PC-9 (cell line): Measurements from ENCODE around the gene COL4A1. TPM values are rescaled to one million over a fixed set of nuclear protein-coding genes. Genes with fewer than 3 reads are reported as not detected.

Source experiments
- BruUV-seq: library from RNA; stranded (reverse); fragments of 400-500 nt; replicated peaks from 2 replicates; lab custom pipeline; 2021; lab: Mats Ljungman, UMichigan
- CTCF ChIA-PET: fragments of 300-600 bp; sonication (Branson Sonifier 250); formaldehyde crosslinking; loops from one replicate; lab custom pipeline; 2022; ENCODE audit warnings: antibody characterized with exemption; lab: Charles Lee
- POLR2A ChIA-PET: fragments of 300-600 bp; sonication (Branson Sonifier 250); formaldehyde crosslinking; loops from one replicate; lab custom pipeline; 2022; ENCODE audit warnings: antibody characterized with exemption; ENCODE audit not compliant: unreplicated experiment; lab: Charles Lee
- DNase-seq, 2 experiments: peaks; one replicate each; pipeline versions ENCODE4 v3.0.0 to v3.0.0-alpha.2; 2015 to 2022; ENCODE audit warnings: mixed read lengths in 1 of 2
- H2AFZ ChIP-seq: fragments of 200-600 bp; sonication (generic); 2 replicates; pipeline ENCODE4 v1.8.1; 2017; ENCODE audit warnings: antibody characterized with exemption
- H3F3A ChIP-seq: fragments of 200-600 bp; sonication (generic); 2 replicates; pipeline ENCODE4 v1.8.1; 2017; ENCODE audit warnings: antibody characterized with exemption, mild to moderate bottlenecking, low read depth; ENCODE audit not compliant: insufficient read depth
- H3K27ac ChIP-seq: fragments of 200-600 bp; sonication (generic); 2 replicates; pipeline ENCODE4 v1.6.1; 2016; ENCODE audit warnings: mixed run types
- H3K27me3 ChIP-seq: fragments of 200-600 bp; sonication (generic); 2 replicates; pipeline ENCODE4 v1.6.1; 2016; ENCODE audit warnings: low read depth, mixed run types; ENCODE audit not compliant: insufficient read depth
- H3K36me3 ChIP-seq: fragments of 200-600 bp; sonication (generic); 2 replicates; pipeline ENCODE4 v1.6.1; 2016; ENCODE audit warnings: low read depth, mixed run types
- H3K4me1 ChIP-seq: fragments of 200-600 bp; sonication (generic); replicated peaks from 2 replicates; pipeline ENCODE4 v1.6.1; 2016; ENCODE audit warnings: mixed run types; ENCODE audit not compliant: insufficient read depth
- H3K4me2 ChIP-seq: fragments of 200-600 bp; sonication (generic); 2 replicates; pipeline ENCODE4 v1.6.1; 2017; ENCODE audit warnings: mixed run types
- H3K4me3 ChIP-seq: fragments of 200-600 bp; sonication (generic); 2 replicates; pipeline ENCODE4 v1.6.1; 2016; ENCODE audit warnings: mixed run types
- H3K79me2 ChIP-seq: fragments of 200-600 bp; sonication (generic); 2 replicates; pipeline ENCODE4 v1.6.1; 2017; ENCODE audit warnings: low read depth, mixed run types
- H3K9me2 ChIP-seq: fragments of 200-600 bp; sonication (generic); 2 replicates; pipeline ENCODE4 v1.8.1; 2017; ENCODE audit warnings: mild to moderate bottlenecking; ENCODE audit not compliant: insufficient read depth
- H3K9me3 ChIP-seq: fragments of 200-600 bp; sonication (generic); 2 replicates; pipeline ENCODE4 v1.8.1; 2016; ENCODE audit warnings: low read depth; ENCODE audit not compliant: insufficient read depth
- H4K20me1 ChIP-seq: fragments of 200-600 bp; sonication (generic); 2 replicates; pipeline ENCODE4 v1.8.1; 2017; ENCODE audit not compliant: insufficient read depth
- EZH2 ChIP-seq: fragments of 200-600 bp; sonication (generic); IDR thresholded peaks from 2 replicates; pipeline ENCODE4 v1.8.0; 2017; ENCODE audit warnings: antibody characterized with exemption, low read depth
- intact Hi-C: fragments of 100-400 bp; cut with micrococcal nuclease; formaldehyde crosslinking; loops from one replicate; pipeline ENCODE4 v1.10.0; 2022; ENCODE audit not compliant: unreplicated experiment
- total RNA-seq: library from RNA; stranded (reverse); gene quantifications from 2 replicates; pipeline ENCODE4 v1.2.3, GENCODE V29; 2021
- TF ChIP-seq, protein P1 (sequence below): fragments of 200-600 bp; sonication (generic); conservative IDR thresholded peaks from 2 replicates; pipeline ENCODE4 v1.6.1; 2017; ENCODE audit warnings: mixed run types, antibody characterized with exemption, mild to moderate bottlenecking, moderate library complexity

The COL4A1 gene
- total RNA-seq, 1 experiment from 2014 or later = 24.5 TPM

DNA sequence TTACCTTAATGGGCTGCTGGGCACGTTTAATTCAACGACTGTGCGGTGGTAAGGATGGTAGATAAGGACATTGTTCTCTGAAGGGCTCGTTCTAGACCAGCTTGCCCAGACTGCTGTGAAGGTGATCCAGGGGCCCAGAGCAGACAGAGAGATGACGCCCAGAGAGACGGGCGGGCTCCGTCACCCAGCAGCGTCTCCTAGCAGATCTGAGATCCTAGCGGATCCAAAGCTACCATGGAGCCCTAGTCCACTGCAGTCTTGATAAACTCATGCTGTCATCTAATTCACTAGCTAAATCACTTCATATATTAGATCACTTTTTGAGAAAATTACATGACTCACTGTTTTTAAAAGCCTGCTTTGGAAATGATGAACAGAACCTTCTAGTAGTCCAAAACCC, 21.6 kb upstream of the COL4A1 start:
- Histone ChIP-seq H3K79me2 (no peaks in the 10 kb centered on the region), H3K36me3 (no peaks in the 10 kb centered on the region), H2AFZ (no peak overlapping the region), H3K27me3 (no peaks in the 10 kb centered on the region), H3K4me2 (no peak overlapping the region), H4K20me1 (no peaks in the 10 kb centered on the region), H3K4me1 (no peaks in the 10 kb centered on the region), H3F3A (no peaks in the 10 kb centered on the region), H3K4me3 (no peak overlapping the region), H3K9me3 (no peaks in the 10 kb centered on the region), H3K27ac (no peak overlapping the region), H3K9me2 (no peaks in the 10 kb centered on the region)
- no peak for TF ChIP-seq EZH2
- TF ChIP-seq, protein P1, sequence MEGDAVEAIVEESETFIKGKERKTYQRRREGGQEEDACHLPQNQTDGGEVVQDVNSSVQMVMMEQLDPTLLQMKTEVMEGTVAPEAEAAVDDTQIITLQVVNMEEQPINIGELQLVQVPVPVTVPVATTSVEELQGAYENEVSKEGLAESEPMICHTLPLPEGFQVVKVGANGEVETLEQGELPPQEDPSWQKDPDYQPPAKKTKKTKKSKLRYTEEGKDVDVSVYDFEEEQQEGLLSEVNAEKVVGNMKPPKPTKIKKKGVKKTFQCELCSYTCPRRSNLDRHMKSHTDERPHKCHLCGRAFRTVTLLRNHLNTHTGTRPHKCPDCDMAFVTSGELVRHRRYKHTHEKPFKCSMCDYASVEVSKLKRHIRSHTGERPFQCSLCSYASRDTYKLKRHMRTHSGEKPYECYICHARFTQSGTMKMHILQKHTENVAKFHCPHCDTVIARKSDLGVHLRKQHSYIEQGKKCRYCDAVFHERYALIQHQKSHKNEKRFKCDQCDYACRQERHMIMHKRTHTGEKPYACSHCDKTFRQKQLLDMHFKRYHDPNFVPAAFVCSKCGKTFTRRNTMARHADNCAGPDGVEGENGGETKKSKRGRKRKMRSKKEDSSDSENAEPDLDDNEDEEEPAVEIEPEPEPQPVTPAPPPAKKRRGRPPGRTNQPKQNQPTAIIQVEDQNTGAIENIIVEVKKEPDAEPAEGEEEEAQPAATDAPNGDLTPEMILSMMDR = no peak
- BruUV-seq = no TSS peak
- ChIA-PET POLR2A (no interaction called here), CTCF (no interaction called here)
- intact Hi-C loops = no loop called here
- DNase-seq = no peak

DNA sequence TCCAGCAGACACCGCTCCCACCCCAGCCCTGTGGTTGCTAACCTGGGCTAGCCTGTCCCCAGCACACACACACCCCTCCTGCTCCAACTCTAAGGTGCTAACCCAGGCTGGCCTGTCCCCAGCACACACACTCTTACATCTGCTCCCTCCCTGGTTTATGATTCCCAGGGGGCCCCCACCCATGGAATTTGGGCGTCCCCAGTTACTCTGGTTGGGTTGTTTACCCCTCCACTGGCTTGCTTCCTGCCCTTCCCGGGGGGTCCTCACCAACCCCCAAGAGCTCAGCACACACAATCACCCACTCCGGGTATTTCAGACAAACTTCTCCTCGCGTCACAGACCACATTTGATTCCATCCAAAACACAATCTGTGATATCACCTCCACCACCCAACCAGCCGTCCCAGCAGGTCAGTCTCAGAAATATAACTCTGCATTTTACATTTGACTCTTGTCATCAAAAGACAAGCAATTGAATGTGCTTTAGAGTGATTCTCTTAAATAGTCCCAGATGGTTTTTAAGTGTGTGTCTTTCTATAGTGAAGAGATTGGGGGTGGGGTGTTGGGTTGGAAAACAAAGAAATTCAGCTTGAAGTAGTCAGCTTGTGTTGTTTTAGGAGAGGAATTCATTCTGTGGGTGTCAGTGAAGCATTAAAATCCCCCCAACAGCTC, 20.2 kb upstream of the COL4A1 start:
- no peak overlapping the region for H3K4me3 ChIP-seq
- no peaks in the 10 kb centered on the region for H3K36me3 ChIP-seq
- intact Hi-C loops = no loop called here
- CTCF ChIA-PET = no interaction called here
- H3K27ac ChIP-seq = no peak overlapping the region
- no peaks in the 10 kb centered on the region for H3K4me1 ChIP-seq
- H3K9me3 ChIP-seq = no peaks in the 10 kb centered on the region
- no peak overlapping the region for H2AFZ ChIP-seq
- POLR2A ChIA-PET = no interaction called here
- no peaks in the 10 kb centered on the region for H3K27me3 ChIP-seq
- DNase-seq = no peak
- no peaks in the 10 kb centered on the region for H3K79me2 ChIP-seq
- BruUV-seq = no TSS peak
- TF ChIP-seq EZH2 = no peak
- TF ChIP-seq, protein P1 = no peak
- H3F3A ChIP-seq = no peaks in the 10 kb centered on the region
- H4K20me1 ChIP-seq = no peaks in the 10 kb centered on the region
- H3K9me2 ChIP-seq = no peaks in the 10 kb centered on the region
- H3K4me2 ChIP-seq = no peak overlapping the region

DNA sequence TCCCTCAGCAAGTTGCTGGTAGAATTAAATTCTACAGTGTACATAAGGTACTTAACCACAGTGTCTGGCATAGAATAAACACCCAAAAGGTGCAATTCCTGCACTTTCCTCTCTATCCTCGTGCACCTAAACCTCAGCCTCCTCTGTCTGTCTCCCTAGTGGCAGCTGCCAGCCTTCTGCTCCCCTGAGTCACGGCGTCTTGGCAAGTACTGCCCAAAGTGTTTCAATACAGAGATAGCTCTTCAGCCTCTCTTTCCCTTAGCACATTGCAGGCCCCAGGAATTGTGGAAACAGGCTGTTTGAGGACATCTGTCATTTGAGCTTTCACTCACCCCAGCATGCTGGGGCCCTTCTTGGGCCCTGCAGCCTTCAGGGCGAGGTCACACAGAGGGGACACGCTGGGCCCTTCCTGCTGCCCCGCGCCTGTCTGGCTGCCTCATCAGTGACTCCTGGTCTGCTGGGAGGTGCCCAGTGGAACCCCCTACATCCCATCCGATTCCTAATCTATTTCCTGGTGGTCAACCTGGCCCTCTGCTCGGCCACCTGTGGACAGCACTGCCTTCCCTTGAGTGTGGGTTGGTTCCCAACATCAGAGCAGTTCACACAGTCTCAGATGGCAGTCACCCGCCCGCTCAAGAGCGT, 19.4 kb upstream of the COL4A1 start:
- CTCF ChIA-PET = no interaction called here

More for the DNA sequence above, 19.4 kb upstream of the COL4A1 start:
- Histone ChIP-seq H3F3A (peaks cover 2% of the 10 kb centered on the region; the same call in 1 of the 2 replicates), H3K4me3 (no peak overlapping the region), H4K20me1 (no peaks in the 10 kb centered on the region), H3K9me2 (no peaks in the 10 kb centered on the region), H3K27ac (no peak overlapping the region), H3K36me3 (no peaks in the 10 kb centered on the region), H3K4me1 (peaks cover 7% of the 10 kb centered on the region), H3K27me3 (no peaks in the 10 kb centered on the region), H2AFZ (no peak overlapping the region), H3K79me2 (no peaks in the 10 kb centered on the region), H3K9me3 (no peaks in the 10 kb centered on the region), H3K4me2 (no peak overlapping the region)
- no peak for DNase-seq
- POLR2A ChIA-PET = no interaction called here
- intact Hi-C loops = no loop called here
- no peak for TF ChIP-seq EZH2
- TF ChIP-seq, protein P1 = no peak
- BruUV-seq = no TSS peak
